ENCODE measurements around the gene PTK6.
"Not testable (repeated sequence)": the region's sequence is repeated elsewhere in the genome, so short reads cannot be mapped to it uniquely, and the experiment has no call there.

Gene PTK6

DNA sequence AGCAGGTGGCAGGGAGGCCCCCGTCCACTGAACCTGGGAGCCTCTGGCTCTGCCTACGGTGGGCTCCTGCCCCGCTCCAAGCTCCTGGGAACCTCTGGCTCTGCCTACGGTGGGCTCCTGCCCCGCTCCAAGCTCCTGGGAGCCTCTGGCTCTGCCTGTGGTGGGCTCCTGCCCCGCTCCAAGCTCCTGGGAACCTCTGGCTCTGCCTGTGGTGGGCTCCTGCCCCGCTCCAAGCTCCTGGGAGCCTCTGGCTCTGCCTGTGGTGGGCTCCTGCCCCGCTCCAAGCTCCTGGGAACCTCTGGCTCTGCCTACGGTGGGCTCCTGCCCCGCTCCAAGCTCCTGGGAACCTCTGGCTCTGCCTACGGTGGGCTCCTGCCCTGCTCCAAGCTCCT lies 33.9 kb upstream of the PTK6 start:
- DNase-seq (ENCODE audit: low read depth, low spot score); H3K4me3 ChIP-seq (ENCODE audit: low read length): not testable (repeated sequence)

DNA sequence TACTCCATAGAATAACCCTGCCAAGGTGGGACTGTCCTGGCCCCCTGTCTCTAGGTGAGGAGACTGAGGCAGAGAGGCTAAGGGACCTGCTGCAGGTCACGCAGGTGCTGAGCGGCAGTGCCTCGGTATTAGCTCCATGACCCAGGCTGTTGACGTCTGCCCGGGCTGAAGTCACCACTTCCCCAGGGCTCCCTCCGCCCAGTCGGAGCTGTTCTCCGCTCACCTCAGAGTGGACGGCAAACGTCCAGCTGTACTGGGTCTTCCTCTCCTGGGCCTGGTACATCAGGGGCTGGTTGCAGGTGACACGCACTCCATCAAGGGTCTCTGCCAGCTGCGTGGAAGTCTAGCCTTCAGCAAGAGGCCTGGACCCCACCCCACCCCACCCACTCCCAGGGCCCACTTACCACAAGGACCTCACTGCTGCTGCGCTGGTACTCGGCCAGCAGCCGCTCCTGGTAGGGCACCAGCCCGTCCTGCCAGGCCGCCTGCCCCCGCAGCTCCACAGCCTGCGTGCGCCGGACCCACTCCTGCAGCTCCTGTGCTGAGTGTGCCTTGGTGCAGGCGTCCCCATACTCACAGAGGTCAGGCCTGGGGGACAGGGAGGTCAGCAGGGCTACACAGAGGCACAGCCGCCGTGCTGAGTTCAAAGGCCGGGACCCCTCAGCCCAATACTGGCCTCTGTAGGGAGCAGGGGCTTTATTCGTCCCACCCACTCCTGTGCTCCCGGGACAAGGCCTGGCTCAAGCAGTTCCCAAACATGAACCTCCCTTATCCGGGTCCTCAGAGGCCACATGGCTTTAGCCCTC lies 33.3 kb upstream of the PTK6 start:
- DNase-seq (ENCODE audit: low read depth, low spot score), result no peak
- no peak overlapping the region for H3K4me3 ChIP-seq (ENCODE audit: low read length)

DNA sequence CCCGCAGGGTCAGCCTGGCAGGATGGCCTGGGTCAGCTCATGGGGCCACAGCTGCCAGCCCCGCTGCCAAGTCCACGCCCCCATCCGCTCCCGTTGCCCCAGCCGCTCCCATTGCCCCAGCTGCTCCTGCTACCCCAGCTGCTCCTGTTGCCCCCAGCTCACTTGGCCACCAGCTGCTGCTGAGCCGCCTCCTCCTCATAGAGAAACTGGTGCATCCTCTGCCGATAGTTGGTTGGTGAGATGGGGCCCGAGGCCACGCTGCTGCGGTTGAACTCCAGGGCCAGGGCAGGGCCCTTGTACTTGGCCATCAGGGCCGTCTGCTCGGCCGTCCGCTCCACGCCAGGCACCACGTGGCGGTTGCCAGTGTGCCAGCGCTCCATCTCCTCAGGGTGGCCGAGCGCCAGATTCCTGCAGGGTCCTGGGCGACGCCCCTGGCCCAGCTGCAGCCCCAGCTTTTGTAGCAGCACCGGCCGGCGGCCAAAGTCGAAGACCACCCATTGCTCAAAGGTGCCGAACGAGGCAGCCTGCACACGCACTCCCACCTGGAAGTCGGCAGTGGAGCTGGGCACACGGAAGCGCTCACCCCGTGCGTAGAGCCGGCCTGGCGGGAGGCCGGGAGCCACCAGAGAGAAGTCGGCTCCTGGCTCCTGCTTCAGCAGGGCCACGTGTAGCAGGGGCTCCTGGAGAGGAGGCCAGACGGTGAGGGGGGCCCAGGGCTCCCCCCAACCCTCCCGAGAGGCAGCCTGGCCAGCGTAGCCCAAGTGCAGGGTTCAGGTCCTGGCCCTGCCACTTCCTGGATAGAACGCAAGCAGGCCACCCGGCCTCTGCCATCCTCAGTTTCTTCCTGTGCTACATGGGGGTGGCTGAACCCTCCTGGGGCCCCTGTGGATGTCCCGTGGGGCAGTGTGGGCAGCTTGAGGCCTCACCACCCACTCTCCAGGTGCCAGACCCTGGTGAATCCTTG lies 32.1 kb upstream of the PTK6 start:
- DNase-seq (ENCODE audit: low read depth, low spot score), result no peak
- H3K4me3 ChIP-seq (ENCODE audit: low read length), result no peak overlapping the region

DNA sequence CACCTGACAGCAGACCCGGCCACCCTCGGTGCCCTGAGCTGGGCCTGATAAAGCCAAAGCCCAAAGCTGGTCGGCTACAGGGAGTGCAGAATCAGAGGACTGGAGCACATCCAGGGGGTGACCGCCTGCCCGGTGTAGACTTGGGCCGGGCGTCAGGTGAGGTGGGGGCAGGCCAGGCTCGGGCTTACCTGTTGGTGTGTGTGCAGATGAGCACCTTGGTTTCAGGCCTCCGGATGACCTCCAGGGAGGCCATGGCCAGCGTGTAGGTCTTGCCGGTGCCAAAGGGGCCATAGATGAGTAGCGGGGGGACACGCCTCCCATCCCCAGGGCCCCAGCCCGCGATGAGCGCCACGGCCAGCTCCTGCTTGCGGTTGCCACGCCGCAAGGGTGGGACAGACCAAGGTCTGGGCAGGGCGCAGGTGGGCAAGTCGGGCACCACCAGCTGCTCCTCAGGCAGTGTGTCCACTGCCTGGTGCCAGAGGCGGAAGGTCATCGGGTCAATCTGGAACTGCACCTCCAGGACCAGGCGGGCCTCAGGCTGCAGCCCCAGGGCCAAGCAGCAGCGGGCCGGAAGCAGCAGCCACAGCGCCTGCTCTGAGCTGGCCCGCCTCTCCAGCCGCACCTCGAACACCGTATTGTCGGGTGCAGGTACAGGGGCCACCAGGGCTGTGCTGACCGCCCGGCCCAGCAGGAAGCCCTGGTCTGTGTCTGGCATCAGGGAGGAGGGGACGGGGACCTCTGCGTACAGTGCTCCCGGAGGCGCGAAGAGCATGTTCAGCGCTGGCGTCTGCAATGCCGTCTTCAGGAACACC lies 31.2 kb upstream of the PTK6 start:
- DNase-seq (ENCODE audit: low read depth, low spot score), result no peak
- no peak overlapping the region for H3K4me3 ChIP-seq (ENCODE audit: low read length)

DNA sequence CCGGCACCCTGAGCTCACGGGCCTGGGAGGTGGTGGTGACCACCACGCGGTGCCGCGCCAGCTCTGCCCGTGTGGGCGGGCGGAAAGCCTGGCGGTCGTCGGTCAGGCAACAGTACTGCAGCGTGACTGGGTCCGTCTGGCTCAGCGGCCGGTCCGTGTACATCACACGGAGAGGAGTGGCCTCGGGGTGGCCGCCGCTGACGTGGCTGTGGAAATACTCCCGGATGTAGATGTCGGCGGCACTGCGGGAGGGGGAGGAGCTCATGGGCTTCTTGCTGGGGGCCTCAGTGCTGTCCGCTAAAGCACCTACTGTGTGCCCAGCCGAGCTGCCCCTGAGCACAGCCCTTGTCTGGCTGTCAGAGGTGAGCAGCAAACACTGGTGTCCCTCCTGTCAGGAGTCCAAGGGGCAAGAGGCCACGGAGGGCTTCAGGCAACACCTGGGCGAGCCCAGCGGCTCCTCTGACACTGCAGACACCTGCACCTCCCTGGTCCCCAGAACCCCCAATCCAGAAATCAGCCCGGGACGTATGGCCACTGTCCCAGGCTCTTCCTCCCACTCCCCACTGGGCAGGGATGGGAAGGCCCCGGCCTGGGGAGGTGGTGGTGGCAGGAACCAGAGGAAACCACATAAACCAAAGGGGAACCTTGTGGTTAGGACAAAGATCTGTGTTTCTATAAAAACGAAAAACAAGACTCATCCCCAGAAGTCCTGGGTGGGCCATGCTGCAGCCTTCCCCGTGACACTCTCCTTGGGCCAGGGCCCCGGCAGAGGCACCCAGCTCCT lies 30.4 kb upstream of the PTK6 start:
- peak; percentile 42 for DNase-seq (ENCODE audit: low read depth, low spot score)
- no peak overlapping the region for H3K4me3 ChIP-seq (ENCODE audit: low read length)

DNA sequence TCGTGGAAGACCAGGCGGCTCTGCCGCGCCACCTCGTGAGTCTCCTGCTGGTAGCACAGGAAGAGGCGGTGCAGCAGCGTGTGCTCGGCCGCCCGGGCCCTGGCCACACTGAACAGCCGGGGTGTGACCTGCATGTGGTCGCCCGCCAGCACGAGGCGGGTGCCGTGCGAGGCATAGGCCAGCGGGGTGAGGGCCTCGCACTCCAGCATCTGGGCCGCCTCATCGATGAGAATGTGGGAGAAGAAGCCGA lies 29.9 kb upstream of the PTK6 start:
- DNase-seq (ENCODE audit: low read depth, low spot score), result no peak
- no peak overlapping the region for H3K4me3 ChIP-seq (ENCODE audit: low read length)

DNA sequence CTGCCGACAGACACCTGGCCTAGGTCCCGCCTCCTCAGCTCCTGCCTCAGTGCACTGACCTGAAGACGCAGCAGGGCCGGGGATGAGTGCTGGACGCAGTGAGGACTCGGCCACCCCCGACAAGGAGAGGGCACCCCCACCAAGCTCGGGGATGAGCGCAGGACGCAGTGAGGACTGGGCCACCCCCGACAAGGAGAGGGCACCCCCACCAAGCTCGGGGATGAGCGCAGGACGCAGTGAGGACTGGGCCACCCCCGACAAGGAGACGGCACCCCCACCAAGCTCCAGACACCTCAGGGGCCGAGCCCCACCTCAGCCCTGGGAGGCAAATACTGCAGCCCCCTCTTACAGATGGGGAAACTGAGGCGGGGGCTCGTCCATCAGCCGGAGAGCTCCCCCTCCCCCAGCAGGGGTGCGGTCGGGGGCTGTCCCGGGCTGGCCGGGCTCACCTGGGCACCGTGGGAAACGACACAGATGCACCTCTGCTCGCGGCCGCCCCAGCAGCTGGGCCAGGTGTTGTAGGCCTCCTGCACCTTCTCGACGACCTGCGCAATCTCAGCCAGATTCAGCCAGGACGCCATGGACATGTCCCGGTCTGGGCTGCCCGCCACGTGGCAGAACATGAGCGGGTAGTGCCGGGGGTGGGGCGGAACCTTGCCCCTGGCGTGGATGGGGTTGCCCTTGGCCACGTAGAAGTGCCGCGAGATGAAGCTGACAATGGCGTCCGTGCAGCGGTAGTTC lies 29.4 kb upstream of the PTK6 start:
- H3K4me3 ChIP-seq (ENCODE audit: low read length), result no peak overlapping the region
- no peak for DNase-seq (ENCODE audit: low read depth, low spot score)

DNA sequence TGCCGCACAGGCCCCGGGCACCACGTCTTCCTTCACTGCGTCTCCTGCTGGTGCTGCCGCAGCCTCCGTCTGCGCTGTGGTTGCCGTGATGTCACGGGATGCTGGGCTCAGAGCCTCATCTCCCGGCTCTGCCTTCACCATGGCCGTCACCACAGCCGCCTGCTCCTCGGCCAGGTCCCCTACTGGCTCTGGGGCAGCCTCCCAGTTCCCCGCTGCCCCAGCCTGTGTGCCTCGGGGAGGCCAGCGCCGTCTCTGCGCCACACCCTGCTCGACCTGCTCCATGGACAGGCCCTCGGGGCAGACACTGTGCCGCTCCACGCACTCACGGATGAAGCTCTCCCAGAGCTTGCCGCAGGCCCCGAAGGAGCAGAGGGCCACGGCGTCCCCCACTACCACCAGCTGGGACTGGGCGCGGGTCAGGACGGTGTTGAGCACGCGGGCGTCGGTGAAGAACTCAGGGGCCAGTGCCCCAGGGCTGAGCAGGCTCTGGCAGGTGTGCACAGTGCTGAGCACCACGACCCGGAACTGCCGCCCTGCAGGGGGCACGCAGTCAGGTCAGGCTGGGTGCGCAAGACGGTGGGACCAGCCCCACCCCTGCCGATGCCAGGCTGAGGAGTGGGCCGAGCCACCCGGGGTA lies 28.6 kb upstream of the PTK6 start:
- no peak overlapping the region for H3K4me3 ChIP-seq (ENCODE audit: low read length)
- no peak for DNase-seq (ENCODE audit: low read depth, low spot score)

DNA sequence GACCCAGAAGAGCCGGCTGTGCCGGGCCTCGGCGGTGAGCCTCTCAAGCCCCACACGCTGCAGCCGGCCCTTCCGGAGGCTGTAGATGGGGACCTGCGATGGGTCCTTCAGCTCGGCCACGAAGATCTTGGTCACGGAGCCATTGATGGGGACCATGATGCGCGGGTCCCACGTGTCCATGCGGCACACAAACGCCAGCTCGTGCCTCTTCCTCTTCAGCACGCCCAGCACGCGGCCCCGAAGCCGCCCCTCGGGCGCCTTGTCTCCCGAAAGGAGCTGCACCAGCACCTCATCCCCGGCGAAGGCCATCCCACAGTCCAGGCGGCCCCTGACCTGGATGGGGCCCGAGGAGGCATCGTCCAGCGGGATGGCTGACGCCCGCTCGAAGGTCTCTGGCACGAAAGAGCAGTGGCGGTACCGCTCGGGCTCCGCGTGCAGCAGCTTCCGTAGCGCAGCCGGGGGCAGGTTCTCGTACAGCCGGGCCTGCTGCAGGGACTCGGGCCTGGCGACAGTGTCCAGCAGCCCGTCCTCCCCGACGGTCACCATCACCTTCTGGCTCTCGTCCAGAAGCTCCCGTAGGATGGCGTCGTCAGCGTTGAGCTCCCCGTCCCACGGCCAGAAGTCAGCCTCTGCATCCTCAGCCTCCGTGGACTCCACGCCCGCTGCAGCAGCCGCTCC lies 28.0 kb upstream of the PTK6 start:
- no peak for DNase-seq (ENCODE audit: low read depth, low spot score)
- H3K4me3 ChIP-seq (ENCODE audit: low read length), result no peak overlapping the region

DNA sequence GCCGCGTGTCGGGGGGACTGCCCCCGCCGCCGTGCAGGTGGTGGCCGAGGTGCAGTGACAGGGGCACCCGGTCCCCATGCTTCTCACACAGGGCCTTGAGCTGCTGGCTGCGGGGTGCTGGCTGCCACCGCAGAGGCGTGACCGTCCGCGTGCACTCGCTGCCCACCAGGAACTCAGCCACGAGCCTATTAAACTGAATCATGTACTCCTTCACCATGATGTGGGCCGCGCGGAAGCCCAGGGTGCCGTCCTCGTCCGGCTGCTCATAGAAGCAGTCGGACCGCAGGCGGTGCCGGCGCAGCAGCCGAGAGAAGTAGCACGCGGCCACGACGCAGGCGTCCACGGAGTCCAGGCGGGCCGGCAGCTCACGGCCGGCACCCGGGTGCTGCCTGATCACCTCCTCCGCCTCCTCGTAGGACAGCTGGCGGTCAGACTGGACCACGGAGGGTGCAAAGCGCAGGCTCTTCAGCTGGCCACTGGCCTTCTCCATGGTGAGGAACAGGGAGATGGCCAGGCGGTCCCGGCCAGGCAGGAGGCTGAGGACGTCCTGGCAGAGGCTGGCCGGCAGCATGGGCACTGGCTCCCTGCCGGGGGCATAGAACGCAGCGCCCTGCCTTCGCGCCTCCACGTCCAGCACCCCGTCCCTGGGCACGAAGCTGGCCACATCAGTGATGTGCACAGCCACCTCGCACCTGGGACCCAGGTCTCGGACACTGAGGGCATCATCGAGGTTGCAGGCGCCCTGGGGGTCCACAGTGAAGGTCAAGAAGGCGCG lies 27.0 kb upstream of the PTK6 start:
- no peak overlapping the region for H3K4me3 ChIP-seq (ENCODE audit: low read length)
- DNase-seq (ENCODE audit: low read depth, low spot score), result no peak

DNA sequence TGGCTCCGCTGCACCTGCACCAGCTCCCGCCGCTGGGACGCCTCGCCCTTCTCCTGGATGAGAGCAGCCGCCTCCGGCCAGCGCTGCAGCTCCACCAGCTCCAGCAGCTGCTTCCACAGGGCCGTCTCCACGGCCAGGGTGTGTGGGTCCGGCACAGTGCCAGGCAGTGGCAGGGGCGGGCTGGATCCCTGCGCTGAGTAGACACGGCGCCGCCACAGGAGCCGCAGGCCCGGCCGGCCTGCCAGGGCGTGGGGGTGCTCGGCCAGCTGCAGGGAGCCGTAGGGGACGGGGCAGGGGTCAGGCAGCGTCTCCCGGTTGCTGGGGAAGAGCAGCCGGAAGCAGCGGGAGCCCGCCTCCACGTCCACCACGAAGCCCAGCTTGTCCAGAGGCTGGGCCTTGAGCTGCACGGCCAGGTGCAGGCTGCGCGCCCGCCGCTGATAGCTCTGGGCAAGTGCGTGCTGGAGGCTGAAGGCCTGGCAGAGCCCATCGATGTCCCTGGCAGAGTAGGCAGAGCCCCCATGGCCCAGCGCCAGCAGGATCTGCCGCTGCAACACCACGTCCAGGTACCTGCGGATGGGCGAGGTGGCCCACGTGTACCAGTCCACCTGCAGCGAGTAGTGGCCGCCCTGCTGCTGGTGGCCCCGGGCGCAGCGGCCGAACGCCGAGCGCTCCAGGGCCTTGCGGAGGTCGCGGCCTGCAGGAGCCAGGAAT lies 26.2 kb upstream of the PTK6 start:
- no peak overlapping the region for H3K4me3 ChIP-seq (ENCODE audit: low read length)
- DNase-seq (ENCODE audit: low read depth, low spot score), result no peak

DNA sequence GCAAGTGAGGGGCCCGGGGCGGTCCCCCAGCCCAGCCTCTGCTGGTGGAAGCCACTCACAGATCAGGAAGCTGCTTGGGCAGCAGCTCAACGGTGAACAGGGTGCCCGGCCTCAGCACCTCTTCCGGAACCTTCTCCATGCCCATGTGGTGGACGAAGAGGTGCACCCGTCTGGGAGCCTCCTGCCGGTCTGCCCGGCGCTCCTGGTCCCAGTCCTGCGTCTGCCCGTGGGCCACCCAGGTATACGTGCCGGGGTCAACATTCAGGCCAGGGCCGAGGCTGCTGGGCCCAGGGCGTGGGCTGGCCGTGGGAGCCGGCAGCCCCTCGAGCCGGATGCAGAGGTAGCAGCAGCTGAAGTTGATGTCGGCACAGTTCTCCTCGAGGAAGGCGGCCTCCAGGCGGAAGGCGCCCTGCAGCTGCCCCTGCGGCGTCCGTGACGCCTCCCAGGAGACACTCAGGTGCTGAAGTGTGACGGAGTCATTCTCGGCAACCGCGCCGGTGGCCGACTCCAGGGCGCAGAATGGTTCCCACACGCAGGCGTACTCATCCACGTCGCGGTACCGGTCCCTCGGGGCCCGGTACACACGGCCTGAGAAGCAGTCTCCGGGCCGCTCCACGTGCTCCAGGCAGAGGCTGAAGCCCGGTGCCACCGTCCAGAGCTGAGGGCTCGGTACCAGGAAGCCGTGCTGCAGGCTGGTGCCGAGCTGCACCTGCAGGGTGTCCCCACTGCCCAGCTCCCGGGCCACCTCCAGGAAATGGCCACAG lies 25.5 kb upstream of the PTK6 start:
- DNase-seq (ENCODE audit: low read depth, low spot score), result no peak
- H3K4me3 ChIP-seq (ENCODE audit: low read length), result no peak overlapping the region

DNA sequence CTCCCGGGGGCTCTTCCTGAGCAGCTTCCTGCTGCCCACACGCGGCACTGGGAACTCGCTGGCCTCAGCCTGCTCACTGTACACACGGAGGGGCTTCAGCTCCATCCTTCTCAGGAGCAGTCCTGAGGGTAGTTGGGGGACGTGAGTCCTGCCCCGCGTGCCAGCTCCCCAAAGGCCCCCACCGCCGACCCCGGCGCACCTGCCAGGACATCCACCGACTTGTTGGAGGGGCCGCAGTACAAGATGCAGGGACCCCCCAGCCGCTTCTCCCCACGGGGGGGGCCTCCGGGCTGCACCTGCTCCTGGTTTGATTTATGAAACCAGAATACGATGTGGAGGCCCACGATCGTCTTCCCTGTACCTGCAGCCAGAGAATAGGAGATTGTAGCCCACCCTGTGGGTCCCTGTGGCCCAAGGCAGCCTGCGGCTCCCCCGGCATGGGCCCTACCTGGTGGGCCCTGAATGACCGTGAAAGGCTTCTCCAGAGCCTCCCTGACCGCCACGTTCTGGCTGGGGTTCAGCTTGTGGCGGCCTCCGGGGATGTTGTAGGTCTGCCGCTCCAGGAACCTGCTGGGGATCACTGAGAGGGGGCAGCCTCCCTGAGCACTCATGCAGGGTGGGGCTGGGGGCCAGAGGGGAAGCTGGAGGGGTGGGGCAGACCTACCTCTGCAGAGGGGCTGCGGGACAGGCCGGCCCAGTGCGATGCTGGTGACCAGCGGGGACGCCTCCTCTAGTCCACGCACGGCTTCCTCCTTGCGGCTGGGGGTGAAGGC lies 24.6 kb upstream of the PTK6 start:
- DNase-seq (ENCODE audit: low read depth, low spot score), result no peak
- H3K4me3 ChIP-seq (ENCODE audit: low read length), result no peak overlapping the region

DNA sequence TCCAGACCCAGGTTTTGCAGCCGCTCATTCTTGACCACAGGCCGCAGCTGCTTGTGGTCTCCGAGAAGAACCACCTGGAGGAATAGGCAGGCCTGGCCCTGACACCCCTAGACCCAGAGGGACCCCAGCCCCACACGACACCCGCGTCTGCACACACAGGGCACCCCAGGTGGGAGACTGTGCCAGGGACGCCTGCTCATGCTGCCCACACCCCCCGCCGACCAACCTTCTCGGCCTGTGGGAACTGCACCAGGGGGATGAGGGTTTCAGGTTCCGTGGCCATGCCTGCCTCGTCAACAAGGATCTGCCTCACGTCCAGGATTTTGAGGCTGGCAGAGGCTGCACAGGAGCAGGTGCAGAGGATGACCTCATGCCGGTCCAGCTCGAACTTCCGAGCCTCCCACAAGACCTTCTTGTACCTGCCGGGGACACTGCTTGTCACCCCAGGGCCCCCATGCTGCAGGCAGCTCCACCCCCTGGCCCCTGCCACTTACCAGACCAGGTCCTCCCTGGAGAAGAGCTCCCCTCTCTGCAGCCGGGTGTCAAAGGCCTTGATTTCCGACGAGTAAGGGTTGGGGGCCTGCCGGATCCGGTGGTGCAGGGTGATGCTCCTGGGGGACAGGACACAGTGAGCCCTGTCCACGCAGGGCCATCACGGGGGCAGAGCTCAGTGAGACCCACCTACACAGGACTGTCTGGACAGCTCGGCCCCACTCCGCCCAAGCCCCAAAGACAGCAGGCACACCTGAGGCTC lies 23.9 kb upstream of the PTK6 start:
- DNase-seq (ENCODE audit: low read depth, low spot score), result no peak
- no peak overlapping the region for H3K4me3 ChIP-seq (ENCODE audit: low read length)

All from Jurkat, Clone E6-1 (cell line).